ENCODE data around the gene SSU72. TPM values are rescaled to one million over a fixed set of nuclear protein-coding genes. Genes with fewer than 3 reads are reported as not detected.

SSU72 gene
- total RNA-seq, 4 donors from 2014 or later: 78.7 to 134 (median 112) TPM

- H3K36me3 ChIP-seq: peaks cover 4 to 16% (median 12%) of the 10 kb centered on the region in 4 donors
- H3K27me3 ChIP-seq: no peaks in the 10 kb centered on the region
- intact Hi-C loops (cut with DNase I): loop anchor here (2.0 kb wide), 1 partner anchor 39 kb away; the partner anchor contains the start of gene SSU72
- DNase-seq (ENCODE audit: extremely low spot score): no peak
- H3K4me1 ChIP-seq: peaks cover 24 to 43% (median 42%) of the 10 kb centered on the region in 4 donors
- no peaks in the 10 kb centered on the region for H3K9me3 ChIP-seq
- no peak for TF ChIP-seq POLR2AphosphoS5 (IDR thresholded peaks at IDR 0.05)
- TF ChIP-seq CTCF (IDR thresholded peaks at IDR 0.05): no peak
- no peak for TF ChIP-seq EP300 (IDR thresholded peaks at IDR 0.05)
- no peak for TF ChIP-seq POLR2A (IDR thresholded peaks at IDR 0.05; ENCODE audit: low read depth)
- H3K4me3 ChIP-seq: peak overlapping the region in 1 of 4 donors; percentile 92
- H3K27ac ChIP-seq (replicated peaks in 1 of 4): no peak overlapping the region
- 83% methylated on average over 11 of the region's 11 CpGs for WGBS
Observed at GRCh38 chr1:1613509-1614082, 38.9 kb upstream of the SSU72 start.

- intact Hi-C loops (cut with DNase I): no loop called here
- no peak for DNase-seq (ENCODE audit: extremely low spot score)
- TF ChIP-seq POLR2A (IDR thresholded peaks at IDR 0.05; ENCODE audit: low read depth) (no peak), POLR2AphosphoS5 (IDR thresholded peaks at IDR 0.05) (no peak), EP300 (IDR thresholded peaks at IDR 0.05) (no peak), CTCF (IDR thresholded peaks at IDR 0.05) (no peak)
Observed at GRCh38 chr1:1612104-1612400, 37.4 kb upstream of the SSU72 start.

GRCh38 chr1:1610796-1611195 lies 36.1 kb upstream of the SSU72 start:
- Histone ChIP-seq H3K4me1 (peaks cover 15 to 24% (median 21%) of the 10 kb centered on the region in 4 donors), H3K27ac (replicated peaks in 1 of 4) (peak overlapping the region in 3 of 4 donors; percentile 16 to 63 (median 28)), H3K36me3 (no peaks in the 10 kb centered on the region), H3K27me3 (no peaks in the 10 kb centered on the region), H3K4me3 (no peak overlapping the region), H3K9me3 (no peaks in the 10 kb centered on the region)
- intact Hi-C loops (cut with DNase I): no loop called here
- WGBS: 65% methylated on average over 9 of the region's 9 CpGs
- DNase-seq (ENCODE audit: extremely low spot score): no peak
- TF ChIP-seq POLR2A (IDR thresholded peaks at IDR 0.05; ENCODE audit: low read depth) (no peak), POLR2AphosphoS5 (IDR thresholded peaks at IDR 0.05) (no peak), EP300 (IDR thresholded peaks at IDR 0.05) (no peak), CTCF (IDR thresholded peaks at IDR 0.05) (no peak)

More at GRCh38 chr1:1612104-1612400, 37.4 kb upstream of the SSU72 start:
- no peak overlapping the region for H3K4me3 ChIP-seq
- 88% methylated on average over 3 of the region's 3 CpGs for whole genome bisulfite sequencing
- H3K27ac ChIP-seq (replicated peaks in 1 of 4): peak overlapping the region in 1 of 4 donors; percentile 63
- H3K36me3 ChIP-seq: peaks cover 0 to under 1% (median 0%) of the 10 kb centered on the region in 4 donors
- H3K4me1 ChIP-seq: peaks cover 22 to 34% (median 30%) of the 10 kb centered on the region in 4 donors
- no peaks in the 10 kb centered on the region for H3K9me3 ChIP-seq
- no peaks in the 10 kb centered on the region for H3K27me3 ChIP-seq

- H3K4me3 ChIP-seq: no peak overlapping the region
- H3K27ac ChIP-seq (replicated peaks in 1 of 4): no peak overlapping the region
- TF ChIP-seq POLR2AphosphoS5 (IDR thresholded peaks at IDR 0.05) (no peak), CTCF (IDR thresholded peaks at IDR 0.05) (no peak), EP300 (IDR thresholded peaks at IDR 0.05) (no peak), POLR2A (IDR thresholded peaks at IDR 0.05; ENCODE audit: low read depth) (no peak)
- no peaks in the 10 kb centered on the region for H3K36me3 ChIP-seq
- DNase-seq (ENCODE audit: extremely low spot score): no peak
- peaks cover 15 to 24% (median 20%) of the 10 kb centered on the region in 4 donors for H3K4me1 ChIP-seq
- H3K9me3 ChIP-seq: no peaks in the 10 kb centered on the region
- intact Hi-C loops (cut with DNase I): no loop called here
- 77% methylated on average over 12 of the region's 12 CpGs for WGBS
- peaks cover 0 to 6% (median 0%) of the 10 kb centered on the region in 4 donors for H3K27me3 ChIP-seq
Observed at GRCh38 chr1:1609822-1610485, 35.3 kb upstream of the SSU72 start.

Measured in esophagus muscularis mucosa (tissue), 4 donors.